NCI-H526 (cell line): ENCODE data around the gene ZNF792.
"Not testable (repeated sequence)": the region's sequence is repeated elsewhere in the genome, so short reads cannot be mapped to it uniquely, and the experiment has no call there.

Experiments
- DNase-seq, 2 experiments: peaks; one replicate each; lab custom pipeline; 2025; lab: John Stamatoyannopoulos, UW

The ZNF792 gene

DNA sequence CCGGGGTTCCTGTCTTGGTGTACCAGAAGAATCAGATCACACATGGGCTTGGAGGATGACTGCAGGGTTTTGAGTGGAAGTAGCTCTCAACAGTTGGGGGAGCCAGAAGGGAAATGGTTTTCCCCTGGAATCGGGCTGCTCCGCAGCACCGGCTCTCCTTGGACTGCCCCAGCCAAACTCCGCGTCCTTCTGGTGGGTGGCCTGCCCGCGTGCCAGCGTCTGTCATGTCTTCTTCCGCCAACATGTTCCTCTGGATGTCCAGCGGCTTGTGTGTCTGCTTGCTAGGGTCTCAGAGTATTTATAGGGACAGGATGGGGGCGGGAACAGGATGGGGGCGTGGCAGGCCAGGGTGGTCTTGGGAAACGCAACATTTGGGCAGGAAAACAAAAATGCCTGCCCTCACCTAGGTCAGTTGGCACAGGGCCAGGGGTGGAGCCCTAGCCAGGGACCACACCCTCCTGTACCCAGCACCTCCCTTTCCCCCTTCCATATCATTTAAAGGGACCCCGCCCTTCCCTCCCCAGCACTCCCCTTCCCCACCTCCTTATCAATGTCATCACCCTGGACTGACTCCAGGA lies 38.7 kb downstream of the ZNF792 start:
- DNase-seq, result no peak

DNA sequence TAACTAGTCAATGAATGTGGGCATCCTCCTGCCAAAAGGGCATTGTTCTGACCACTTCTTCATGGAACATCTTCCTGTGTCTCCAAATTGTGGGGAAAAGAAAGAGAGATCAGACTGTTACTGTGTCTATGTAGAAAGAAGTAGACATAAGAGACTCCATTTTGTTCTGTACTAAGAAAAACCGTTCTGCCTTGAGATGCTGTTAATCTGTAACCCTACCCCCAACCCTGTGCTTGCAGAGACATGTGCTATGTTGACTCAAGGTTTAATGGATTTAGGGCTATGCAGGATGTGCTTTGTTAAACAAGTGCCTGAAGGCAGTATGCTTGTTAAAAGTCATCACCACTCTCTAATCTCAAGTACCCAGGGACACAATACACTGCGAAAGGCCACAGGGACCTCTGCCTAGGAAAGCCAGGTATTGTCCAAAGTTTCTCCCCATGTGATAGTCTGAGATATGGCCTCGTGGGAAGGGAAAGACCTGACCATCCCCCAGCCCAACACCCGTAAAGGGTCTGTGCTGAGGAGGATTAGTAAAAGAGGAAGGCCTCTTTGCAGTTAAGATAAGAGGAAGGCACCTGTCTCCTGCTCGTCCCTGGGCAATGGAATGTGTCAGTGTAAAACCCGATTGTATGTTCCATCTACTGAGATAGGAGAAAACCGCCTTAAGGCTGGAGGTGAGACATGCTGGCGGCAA lies 43.8 kb downstream of the ZNF792 start:
- DNase-seq, result not testable (repeated sequence)

DNA sequence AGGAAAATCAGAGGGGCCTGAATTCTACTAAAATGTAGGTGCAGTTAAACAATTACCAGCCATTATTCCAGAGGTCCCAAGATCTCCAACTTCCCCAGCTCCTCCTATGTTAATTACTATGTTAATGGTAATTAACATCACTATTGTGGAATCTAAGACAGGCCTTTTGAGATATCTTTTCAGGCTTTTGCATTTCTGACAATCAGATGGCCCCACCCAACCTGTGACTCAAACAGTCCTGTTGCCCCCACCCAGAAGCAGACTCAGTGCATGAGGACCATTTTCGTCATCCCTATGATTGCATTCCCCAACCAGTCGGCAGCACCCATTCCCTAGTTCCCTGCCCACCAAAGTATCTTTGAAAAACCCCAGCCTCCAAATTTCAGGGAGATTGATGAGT lies 45.8 kb downstream of the ZNF792 start:
- no peak for DNase-seq

DNA sequence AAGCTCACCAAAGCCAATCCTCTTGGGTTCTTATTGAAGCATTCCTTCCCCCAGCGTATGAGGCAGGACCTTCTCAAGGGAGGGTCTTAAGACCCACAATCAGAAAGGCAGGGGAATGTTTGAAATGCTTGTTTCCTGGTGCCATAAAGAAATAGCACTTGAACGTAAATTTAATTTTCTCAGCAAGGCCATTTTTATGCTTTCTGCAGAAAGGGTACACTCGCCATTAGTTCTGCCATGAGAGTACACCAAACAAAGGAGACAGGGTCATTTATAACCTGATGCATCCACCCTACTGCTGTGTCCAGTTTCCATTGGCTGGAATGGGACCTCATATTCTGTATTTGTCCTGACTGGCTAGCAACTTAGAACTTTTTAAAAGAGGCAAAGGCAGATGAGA lies 46.9 kb downstream of the ZNF792 start:
- DNase-seq, result not testable (repeated sequence)

DNA sequence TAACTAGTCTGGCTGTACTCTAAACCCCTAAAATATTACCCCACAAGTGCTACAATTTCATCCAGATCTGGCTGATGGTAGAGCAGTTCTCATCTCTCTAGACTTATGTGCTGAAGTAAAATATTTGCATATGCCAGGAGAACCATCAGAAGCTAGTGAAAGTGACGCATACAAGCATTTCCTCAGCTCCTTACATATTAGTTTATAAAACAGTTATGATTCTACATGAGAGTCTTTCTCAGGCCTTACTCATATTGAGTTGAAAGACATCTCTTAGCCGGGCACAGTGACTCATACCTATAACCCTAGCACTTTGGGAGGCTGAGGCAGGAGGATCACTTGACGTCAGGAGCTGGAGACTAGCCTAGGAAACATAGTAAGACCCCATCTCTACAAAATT lies 53.3 kb downstream of the ZNF792 start:
- no peak for DNase-seq
